ENCODE data around the gene BLOC1S1. TPM values are rescaled to one million over a fixed set of nuclear protein-coding genes. Genes with fewer than 3 reads are reported as not detected.

BLOC1S1 gene
- total and polyA plus RNA-seq, 7 donors: 173 to 655 (median 355) TPM

GRCh38 chr12:55682087-55682796 is 33.6 kb upstream of the BLOC1S1 start:
- DNase-seq: peak; percentile 56
- Histone ChIP-seq H3K9me3 (no peaks in the 10 kb centered on the region), H3K36me3 (peaks cover 0 to 27% (median 3%) of the 10 kb centered on the region in 4 donors), H3K4me1 (peaks cover 0 to 15% (median 11%) of the 10 kb centered on the region in 4 donors), H3K27ac (peak overlapping the region in 3 of 4 donors; percentile 61 to 69 (median 64)), H3K4me3 (peak overlapping the region in 1 of 4 donors; percentile 14), H3K27me3 (no peaks in the 10 kb centered on the region)
- WGBS, 2 donors: 17 to 67% methylated on average over 13 of the region's 13 CpGs
- no peak for TF ChIP-seq POLR2AphosphoS5 (IDR thresholded peaks at IDR 0.05)
- TF ChIP-seq, protein P1, sequence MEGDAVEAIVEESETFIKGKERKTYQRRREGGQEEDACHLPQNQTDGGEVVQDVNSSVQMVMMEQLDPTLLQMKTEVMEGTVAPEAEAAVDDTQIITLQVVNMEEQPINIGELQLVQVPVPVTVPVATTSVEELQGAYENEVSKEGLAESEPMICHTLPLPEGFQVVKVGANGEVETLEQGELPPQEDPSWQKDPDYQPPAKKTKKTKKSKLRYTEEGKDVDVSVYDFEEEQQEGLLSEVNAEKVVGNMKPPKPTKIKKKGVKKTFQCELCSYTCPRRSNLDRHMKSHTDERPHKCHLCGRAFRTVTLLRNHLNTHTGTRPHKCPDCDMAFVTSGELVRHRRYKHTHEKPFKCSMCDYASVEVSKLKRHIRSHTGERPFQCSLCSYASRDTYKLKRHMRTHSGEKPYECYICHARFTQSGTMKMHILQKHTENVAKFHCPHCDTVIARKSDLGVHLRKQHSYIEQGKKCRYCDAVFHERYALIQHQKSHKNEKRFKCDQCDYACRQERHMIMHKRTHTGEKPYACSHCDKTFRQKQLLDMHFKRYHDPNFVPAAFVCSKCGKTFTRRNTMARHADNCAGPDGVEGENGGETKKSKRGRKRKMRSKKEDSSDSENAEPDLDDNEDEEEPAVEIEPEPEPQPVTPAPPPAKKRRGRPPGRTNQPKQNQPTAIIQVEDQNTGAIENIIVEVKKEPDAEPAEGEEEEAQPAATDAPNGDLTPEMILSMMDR (IDR thresholded peaks at IDR 0.05): no peak
- intact Hi-C loops (cut with DNase I): loop anchor here (1.0 kb wide), 1 partner anchor 39 kb away; no protein-coding TSS in a partner anchor

DNA sequence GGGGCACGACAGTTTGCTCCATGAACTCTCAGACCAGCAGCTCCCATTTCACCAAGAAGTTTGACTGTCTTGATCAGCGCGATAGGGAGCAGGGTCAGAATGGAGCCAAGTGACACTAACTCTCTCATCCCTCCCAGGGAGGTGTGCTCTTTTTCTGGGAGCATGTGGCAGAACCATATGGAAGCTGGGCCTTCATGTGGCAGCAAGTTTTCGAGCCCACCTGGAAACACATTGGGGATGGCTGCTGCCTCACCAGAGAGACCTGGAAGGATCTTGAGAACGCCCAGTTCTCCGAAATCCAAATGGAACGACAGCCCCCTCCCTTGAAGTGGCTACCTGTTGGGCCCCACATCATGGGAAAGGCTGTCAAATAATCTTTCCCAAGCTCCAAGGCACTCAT is 32.2 kb upstream of the BLOC1S1 start:
- intact Hi-C loops (cut with DNase I): no loop called here
- DNase-seq: peak; percentile 26
- H3K4me1 ChIP-seq: peaks cover 0 to 15% (median 11%) of the 10 kb centered on the region in 4 donors
- TF ChIP-seq EP300 (IDR thresholded peaks at IDR 0.05) (no peak), POLR2AphosphoS5 (IDR thresholded peaks at IDR 0.05) (no peak), POLR2A (IDR thresholded peaks at IDR 0.05) (no peak)
- TF ChIP-seq, protein P1 (IDR thresholded peaks at IDR 0.05): no peak
- no peak overlapping the region for H3K27ac ChIP-seq
- H3K27me3 ChIP-seq: no peaks in the 10 kb centered on the region
- WGBS, 2 donors: 92 to 95% methylated on average over 7 of the region's 7 CpGs
- H3K36me3 ChIP-seq: peaks cover 10 to 42% (median 16%) of the 10 kb centered on the region in 4 donors
- H3K9me3 ChIP-seq: no peaks in the 10 kb centered on the region
- H3K4me3 ChIP-seq: no peak overlapping the region

DNA sequence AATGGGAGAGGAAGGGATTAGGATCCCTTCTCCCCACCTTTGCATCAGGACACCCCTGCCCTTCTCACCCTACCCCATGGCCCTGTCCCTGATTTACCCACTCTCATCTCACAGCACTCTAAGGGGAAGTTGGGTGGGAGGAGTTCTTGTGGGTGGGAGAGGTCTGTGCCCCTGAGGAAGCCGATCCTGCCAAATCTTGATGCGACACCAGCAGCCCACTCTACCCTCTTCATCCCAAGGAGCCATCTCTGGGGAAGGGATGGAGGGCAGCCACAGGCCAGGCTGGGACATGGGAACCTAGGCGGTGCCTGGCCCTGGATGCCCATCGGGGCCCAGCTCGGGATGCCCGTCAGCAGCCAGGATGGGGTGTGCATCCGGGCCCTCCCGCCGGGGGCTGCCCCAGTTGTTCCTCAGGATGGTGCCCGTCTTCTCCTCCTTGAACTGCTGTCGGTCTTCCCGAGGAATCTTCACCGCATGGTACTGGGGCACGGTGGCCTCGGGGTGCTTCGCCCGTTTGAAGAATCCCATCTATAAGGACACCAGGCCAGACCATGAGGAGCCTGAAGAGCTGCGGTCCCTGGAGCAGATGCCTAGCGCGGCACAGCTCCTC is 31.0 kb upstream of the BLOC1S1 start:
- peaks cover 0 to 15% (median 11%) of the 10 kb centered on the region in 4 donors for H3K4me1 ChIP-seq
- TF ChIP-seq, protein P1 (IDR thresholded peaks at IDR 0.05): no peak
- TF ChIP-seq EP300 (IDR thresholded peaks at IDR 0.05) (no peak), POLR2A (IDR thresholded peaks at IDR 0.05) (no peak), POLR2AphosphoS5 (IDR thresholded peaks at IDR 0.05) (peak in 2 of 4 donors; percentile 26 to 30)
- H3K36me3 ChIP-seq: peaks cover 10 to 48% (median 19%) of the 10 kb centered on the region in 4 donors
- no peak overlapping the region for H3K4me3 ChIP-seq
- intact Hi-C loops (cut with DNase I): no loop called here
- DNase-seq: peak; percentile 57
- WGBS, 2 donors: 95 to 97% methylated on average over 20 of the region's 20 CpGs
- H3K9me3 ChIP-seq: no peaks in the 10 kb centered on the region
- no peaks in the 10 kb centered on the region for H3K27me3 ChIP-seq
- no peak overlapping the region for H3K27ac ChIP-seq

DNA sequence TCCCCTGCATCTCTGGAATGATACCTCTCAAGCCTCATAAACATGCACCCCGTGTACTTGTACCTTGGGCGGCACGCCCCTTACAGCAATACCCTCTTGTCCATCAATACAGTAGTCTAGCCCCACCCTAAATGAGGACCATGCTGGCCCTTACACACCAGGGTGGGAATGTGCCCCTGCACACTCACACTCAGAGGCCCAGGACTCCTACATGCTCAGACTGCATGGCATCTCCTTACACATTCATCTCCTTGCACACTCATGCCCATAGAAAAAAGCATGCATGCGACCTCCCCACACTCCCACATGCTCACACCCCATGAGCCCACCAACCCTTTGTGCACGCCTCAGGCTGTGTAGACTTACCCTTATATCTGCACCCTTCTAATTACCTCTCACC is 30.2 kb upstream of the BLOC1S1 start:
- peak; percentile 34 for DNase-seq
- Histone ChIP-seq H3K4me3 (no peak overlapping the region), H3K27ac (no peak overlapping the region), H3K27me3 (no peaks in the 10 kb centered on the region), H3K36me3 (peaks cover 10 to 48% (median 19%) of the 10 kb centered on the region in 4 donors), H3K4me1 (peaks cover 0 to 15% (median 11%) of the 10 kb centered on the region in 4 donors), H3K9me3 (no peaks in the 10 kb centered on the region)
- intact Hi-C loops (cut with DNase I): no loop called here
- peak in 1 of 4 donors; percentile 6 for TF ChIP-seq POLR2AphosphoS5 (IDR thresholded peaks at IDR 0.05)
- TF ChIP-seq POLR2A (IDR thresholded peaks at IDR 0.05): no peak
- TF ChIP-seq, protein P1 (IDR thresholded peaks at IDR 0.05): no peak
- TF ChIP-seq EP300 (IDR thresholded peaks at IDR 0.05): no peak
- 83 to 93% methylated on average over 5 of the region's 5 CpGs for WGBS, 2 donors

Data from sigmoid colon (tissue), 7 donors.